Chondrocyte (in vitro differentiated cells): ENCODE measurements around the gene LATS1. TPM values are rescaled to one million over a fixed set of nuclear protein-coding genes. Genes with fewer than 3 reads are reported as not detected.
"Not testable (repeated sequence)": the region's sequence is repeated elsewhere in the genome, so short reads cannot be mapped to it uniquely, and the experiment has no call there.

ENCODE experiments used
- DNase-seq: peaks from one replicate; pipeline ENCODE4 v3.0.0; 2021; ENCODE audit warnings: mixed read lengths, low spot score
- H3K27ac Mint-ChIP-seq: one replicate; pipeline ENCODE4 v1.8.0; 2021; ENCODE audit warnings: mild to moderate bottlenecking, moderate library complexity, mixed read lengths; ENCODE audit not compliant: unreplicated experiment
- H3K27me3 Mint-ChIP-seq: 2 replicates; pipeline ENCODE4 v1.8.0; 2021; ENCODE audit warnings: low read depth, mixed read lengths
- H3K36me3 Mint-ChIP-seq: 2 replicates; pipeline ENCODE4 v1.8.0; 2021; ENCODE audit warnings: low read depth, mixed read lengths
- H3K4me1 Mint-ChIP-seq: 2 replicates; pipeline ENCODE4 v1.8.0; 2021; ENCODE audit warnings: low read depth, mild to moderate bottlenecking, mixed read lengths
- H3K4me3 Mint-ChIP-seq: one replicate; pipeline ENCODE4 v1.8.0; 2021; ENCODE audit warnings: mild to moderate bottlenecking, moderate library complexity, mixed read lengths; ENCODE audit not compliant: unreplicated experiment
- H3K9me3 Mint-ChIP-seq: 2 replicates; pipeline ENCODE4 v1.8.0; 2021; ENCODE audit warnings: low read depth, mixed read lengths
- CTCF ChIP-seq: fragments of 200-600 bp; sonication (generic); IDR thresholded peaks from 2 replicates; pipeline ENCODE4 v1.5.0; 2021; ENCODE audit warnings: antibody characterized with exemption, mild to moderate bottlenecking, moderate library complexity
- total RNA-seq: library from RNA; stranded (reverse); gene quantifications from 3 replicates; pipeline ENCODE4 v1.2.1, GENCODE V29; 2021

Gene LATS1
- total RNA-seq, 1 donor from 2014 or later, result 32.3 TPM

GRCh38 chr6:149750136-149750609 lies 32.3 kb upstream of the LATS1 start:
- peaks cover 32% of the 10 kb centered on the region for H3K4me1 Mint-ChIP-seq
- H3K27ac Mint-ChIP-seq, result peak overlapping the region; percentile 94
- no peaks in the 10 kb centered on the region for H3K36me3 Mint-ChIP-seq
- no peaks in the 10 kb centered on the region for H3K27me3 Mint-ChIP-seq
- H3K9me3 Mint-ChIP-seq, result no peaks in the 10 kb centered on the region
- TF ChIP-seq CTCF, result no peak
- peak overlapping the region; percentile 93 for H3K4me3 Mint-ChIP-seq
- peak; percentile 91 for DNase-seq

GRCh38 chr6:149749594-149750135 lies 31.8 kb upstream of the LATS1 start, which contains the start of gene PCMT1:
TSS of gene PCMT1 (plus strand) at chr6:149749741. CDS start at chr6:149749902, 161 bp downstream.
- H3K4me1 Mint-ChIP-seq, result peaks cover 33% of the 10 kb centered on the region
- no peaks in the 10 kb centered on the region for H3K9me3 Mint-ChIP-seq
- no peaks in the 10 kb centered on the region for H3K36me3 Mint-ChIP-seq
- DNase-seq, result peak; percentile 93
- no peak for TF ChIP-seq CTCF
- peak within 1 kb of the TSS; percentile 93 for H3K4me3 Mint-ChIP-seq
- H3K27me3 Mint-ChIP-seq, result no peaks in the 10 kb centered on the region
- H3K27ac Mint-ChIP-seq, result peak within 1 kb of the TSS; percentile 94

GRCh38 chr6:149749082-149749593 lies 31.2 kb upstream of the LATS1 start:
- Mint-ChIP-seq H3K27ac (peak overlapping the region; percentile 87), H3K4me1 (peaks cover 33% of the 10 kb centered on the region), H3K4me3 (peak overlapping the region; percentile 93)
- not testable (repeated sequence) for H3K36me3 Mint-ChIP-seq, DNase-seq, H3K9me3 Mint-ChIP-seq, H3K27me3 Mint-ChIP-seq

GRCh38 chr6:149746147-149746946 lies 28.4 kb upstream of the LATS1 start, which contains the start of gene NUP43:
TSS of gene NUP43 (minus strand) at chr6:149746529. CDS start at chr6:149746495, 34 bp downstream.
- H3K9me3 Mint-ChIP-seq, result no peaks in the 10 kb centered on the region
- peak; percentile 77 for TF ChIP-seq CTCF
- peak within 1 kb of the TSS; percentile 95 for H3K27ac Mint-ChIP-seq
- peaks cover 29% of the 10 kb centered on the region for H3K4me1 Mint-ChIP-seq
- peaks cover 6% of the 10 kb centered on the region for H3K36me3 Mint-ChIP-seq
- peak; percentile 95 for DNase-seq
- peak within 1 kb of the TSS; percentile 100 for H3K4me3 Mint-ChIP-seq
- H3K27me3 Mint-ChIP-seq, result no peaks in the 10 kb centered on the region

GRCh38 chr6:149745252-149745651 lies 27.4 kb upstream of the LATS1 start:
- peak overlapping the region; percentile 100 for H3K4me3 Mint-ChIP-seq
- peak overlapping the region; percentile 41 for H3K27ac Mint-ChIP-seq
- peaks cover 20% of the 10 kb centered on the region for H3K4me1 Mint-ChIP-seq
- H3K36me3 Mint-ChIP-seq, H3K9me3 Mint-ChIP-seq, H3K27me3 Mint-ChIP-seq, DNase-seq: not testable (repeated sequence)

GRCh38 chr6:149734915-149735314 lies 17.0 kb upstream of the LATS1 start:
- no peaks in the 10 kb centered on the region for H3K27me3 Mint-ChIP-seq
- no peak for DNase-seq
- H3K36me3 Mint-ChIP-seq, result peaks cover 16% of the 10 kb centered on the region
- H3K4me1 Mint-ChIP-seq, result no peaks in the 10 kb centered on the region
- no peak for TF ChIP-seq CTCF
- no peak overlapping the region for H3K4me3 Mint-ChIP-seq
- no peak overlapping the region for H3K27ac Mint-ChIP-seq
- no peaks in the 10 kb centered on the region for H3K9me3 Mint-ChIP-seq
